GM10266 (cell line): ENCODE results near the gene NOX5.
A peak's percentile ranks its signal among the peaks of the same experiment; 100 is the strongest.

ENCODE experiments used
- DNase-seq: peaks from one replicate; pipeline ENCODE4 v3.0.0; 2012; ENCODE audit errors: extremely low spot score
- CTCF ChIP-seq: IDR thresholded peaks from 2 replicates; pipeline ENCODE4 v1.5.1; 2012; ENCODE audit warnings: mild to moderate bottlenecking, low read depth; ENCODE audit not compliant: control insufficient read depth, insufficient read depth; ENCODE audit errors: missing control alignments

Gene NOX5

GRCh38 chr15:69056365-69056764 is 41.9 kb downstream of the NOX5 start:
- no peak for TF ChIP-seq CTCF
- DNase-seq = no peak

DNA sequence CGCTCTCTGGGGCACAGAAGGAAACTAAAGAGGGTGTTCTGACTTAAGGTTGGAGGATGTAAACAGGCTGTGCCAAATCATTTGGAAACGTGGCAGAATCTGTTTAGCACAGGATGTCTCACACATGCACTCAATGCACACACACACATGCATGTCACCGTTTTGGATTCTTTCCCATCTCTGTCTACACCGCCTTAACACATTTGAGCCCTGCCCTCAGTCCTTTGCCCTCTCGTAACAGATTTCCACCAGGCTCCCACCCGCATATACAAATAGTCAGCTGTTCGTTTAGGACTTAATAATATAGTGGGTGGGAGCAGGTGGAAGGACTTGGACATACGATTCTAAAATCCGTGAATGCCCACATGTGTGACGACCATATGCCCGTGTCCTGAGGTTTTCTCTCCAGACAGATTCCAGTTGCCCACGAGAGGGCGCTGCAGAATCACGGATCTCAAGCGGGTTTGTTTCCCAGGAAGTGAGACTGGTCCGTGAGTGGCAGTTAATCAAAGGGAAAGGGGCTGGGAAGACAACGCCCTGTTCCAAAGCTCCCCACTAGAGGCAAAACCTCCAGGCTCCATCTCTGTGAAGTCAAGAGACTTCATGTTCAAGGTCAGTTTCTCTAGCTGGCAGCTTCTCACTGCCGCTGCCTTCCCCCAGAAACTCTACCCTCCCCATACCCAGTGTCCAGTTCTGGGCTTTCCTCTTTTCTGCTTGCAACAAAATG is 44.5 kb downstream of the NOX5 start:
- TF ChIP-seq CTCF = peak; percentile 80
- DNase-seq = peak; percentile 76

GRCh38 chr15:69059557-69059943 is 45.1 kb downstream of the NOX5 start:
- DNase-seq = no peak
- TF ChIP-seq CTCF = no peak

DNA sequence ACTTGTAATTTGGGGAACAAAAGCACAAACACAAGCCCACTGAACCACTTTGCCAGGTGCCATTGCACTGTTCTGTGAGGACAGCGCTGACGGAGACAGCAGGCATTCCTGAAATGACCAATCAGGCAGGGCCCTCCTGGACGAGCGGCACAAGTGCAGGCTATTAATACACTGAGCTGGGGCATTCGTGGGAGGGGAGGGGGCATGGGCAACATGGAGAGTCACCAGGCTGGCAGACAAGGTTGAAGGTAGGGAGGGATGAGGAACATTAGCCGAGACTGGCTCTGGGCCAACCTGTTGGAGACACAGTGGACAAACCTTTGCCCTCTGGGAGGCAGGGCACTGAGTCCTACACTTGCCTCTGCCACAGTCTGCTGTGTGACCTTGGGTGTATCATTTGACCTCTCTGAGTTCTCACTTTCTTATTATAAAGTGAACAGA is 45.6 kb downstream of the NOX5 start:
- TF ChIP-seq CTCF = no peak
- DNase-seq = no peak

DNA sequence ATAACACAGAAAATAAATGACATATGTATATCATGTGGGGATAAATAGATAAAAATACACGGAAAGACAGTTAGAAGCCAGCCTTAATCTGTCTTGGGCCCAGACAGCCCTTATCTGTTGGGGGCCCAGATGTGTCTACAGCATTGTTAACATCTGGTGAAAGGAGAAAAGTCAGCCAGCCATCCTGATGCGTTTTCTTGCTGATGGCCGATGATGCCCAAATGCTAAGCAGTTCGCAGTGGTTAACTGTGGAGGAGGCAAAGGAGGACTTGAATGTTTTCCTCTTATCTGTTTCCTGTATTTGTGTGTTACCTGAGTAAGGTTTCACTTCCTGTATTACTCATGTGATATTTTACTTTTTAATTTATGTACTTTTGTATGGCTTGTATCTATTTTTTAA is 46.2 kb downstream of the NOX5 start:
- DNase-seq = no peak
- no peak for TF ChIP-seq CTCF

- no peak for TF ChIP-seq CTCF
- DNase-seq = no peak
Observed at GRCh38 chr15:69061414-69061842, 46.9 kb downstream of the NOX5 start.

GRCh38 chr15:69064649-69065048 is 50.2 kb downstream of the NOX5 start:
- no peak for TF ChIP-seq CTCF
- no peak for DNase-seq
